GM19438 (cell line): ENCODE results near the gene SMARCC1.
"Not testable (repeated sequence)": the region's sequence is repeated elsewhere in the genome, so short reads cannot be mapped to it uniquely, and the experiment has no call there.

Source experiments
- ATAC-seq: cut with Tn5 transposase; IDR thresholded peaks from one replicate; pipeline ENCODE4 v1.9.1; 2021; ENCODE audit warnings: low read depth; ENCODE audit not compliant: unreplicated experiment

SMARCC1 gene

GRCh38 chr3:47781685-47782445 lies at the start of gene SMARCC1:
Gene SMARCC1, minus strand, starts transcription at chr3:47781893. Its CDS starts 96 bp downstream, at chr3:47781797.
- ATAC-seq: peak; percentile 68

- ATAC-seq: not testable (repeated sequence)
Measured at GRCh38 chr3:47829482-47829881, 47.8 kb upstream of the SMARCC1 start.

DNA sequence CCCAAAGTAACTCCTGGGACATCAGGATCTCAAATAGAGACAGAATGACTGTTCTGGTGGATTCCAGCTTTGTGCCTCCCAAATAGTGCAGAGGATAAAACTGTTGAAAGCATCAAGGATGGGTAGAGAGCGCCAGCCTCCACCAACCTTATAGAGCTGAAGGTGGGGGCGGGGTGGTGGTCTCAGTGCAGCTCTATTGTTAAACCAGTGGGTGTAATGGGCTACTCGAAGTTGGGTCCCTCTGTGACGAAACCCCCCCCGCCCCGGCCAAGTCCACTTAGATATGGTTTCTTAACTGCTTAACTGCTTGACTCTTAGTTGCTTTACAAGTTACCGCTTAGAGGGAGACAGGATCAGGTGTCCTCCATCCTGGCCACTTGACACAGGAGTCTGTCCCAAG lies 43.9 kb upstream of the SMARCC1 start:
- no peak for ATAC-seq

DNA sequence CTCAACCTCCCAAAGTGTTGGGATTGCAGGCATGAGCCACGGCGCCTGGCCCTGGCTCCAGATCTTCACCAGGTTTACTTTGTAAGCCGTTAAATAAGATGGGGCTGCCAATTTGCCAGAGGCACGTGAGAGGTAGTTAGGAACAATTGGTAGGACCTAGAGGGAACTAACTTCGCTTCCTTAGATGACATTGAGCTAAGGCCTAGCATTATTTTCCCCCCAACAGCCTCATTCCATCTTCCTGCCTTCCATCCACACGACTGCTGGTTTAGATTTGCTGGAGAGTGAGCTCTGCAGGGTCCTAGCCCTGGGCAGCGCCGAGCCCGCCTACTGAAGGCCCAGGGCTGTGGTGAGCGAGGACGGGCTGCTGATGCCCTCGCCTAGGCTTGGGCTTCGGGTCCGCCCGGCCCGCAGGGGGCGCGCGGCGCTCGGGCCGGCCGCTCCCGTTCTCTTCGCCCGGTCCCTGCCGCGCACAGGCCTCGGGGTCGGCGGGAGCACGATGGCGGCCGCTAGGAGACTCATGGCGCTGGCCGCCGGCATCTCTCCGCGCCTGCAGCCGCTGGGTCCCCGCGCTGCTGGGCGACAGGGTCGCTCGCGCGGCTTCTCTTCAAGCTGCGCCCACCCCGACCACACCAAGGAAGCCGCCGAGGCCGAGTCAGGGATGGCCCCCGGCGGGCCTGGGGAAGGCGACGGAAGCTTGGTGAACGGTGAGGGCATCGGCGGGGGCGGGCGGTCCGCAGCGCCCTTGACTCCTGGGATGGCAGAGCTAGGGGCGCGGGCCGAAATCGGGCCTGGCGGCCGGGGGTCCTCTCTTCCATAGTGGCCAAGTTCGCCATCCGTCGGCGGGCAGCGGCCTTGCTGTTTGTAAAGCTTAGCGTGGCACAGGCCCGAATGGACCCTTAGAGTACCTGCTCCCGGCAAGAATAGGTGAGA lies 43.1 kb upstream of the SMARCC1 start:
- ATAC-seq: peak; percentile 91

DNA sequence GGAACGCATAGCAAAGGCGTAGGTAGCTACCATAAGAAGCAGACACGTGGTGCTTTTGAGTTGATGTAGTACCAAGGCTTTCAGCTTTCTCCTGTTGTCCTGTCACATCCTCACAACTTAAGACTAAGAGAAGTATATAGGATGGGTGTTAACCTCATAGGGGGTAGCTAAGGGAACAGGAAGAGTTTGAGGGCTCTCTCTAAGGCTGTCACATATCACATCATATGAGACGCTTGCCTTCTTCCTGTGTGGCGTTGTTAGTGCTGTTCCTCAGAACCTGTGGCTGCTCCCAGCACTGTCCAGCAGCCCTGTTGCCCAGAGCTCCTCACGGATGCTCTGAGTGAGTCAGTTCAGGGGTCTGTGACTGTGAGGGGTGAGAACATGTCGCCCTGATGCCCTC lies 35.9 kb upstream of the SMARCC1 start:
- no peak for ATAC-seq

DNA sequence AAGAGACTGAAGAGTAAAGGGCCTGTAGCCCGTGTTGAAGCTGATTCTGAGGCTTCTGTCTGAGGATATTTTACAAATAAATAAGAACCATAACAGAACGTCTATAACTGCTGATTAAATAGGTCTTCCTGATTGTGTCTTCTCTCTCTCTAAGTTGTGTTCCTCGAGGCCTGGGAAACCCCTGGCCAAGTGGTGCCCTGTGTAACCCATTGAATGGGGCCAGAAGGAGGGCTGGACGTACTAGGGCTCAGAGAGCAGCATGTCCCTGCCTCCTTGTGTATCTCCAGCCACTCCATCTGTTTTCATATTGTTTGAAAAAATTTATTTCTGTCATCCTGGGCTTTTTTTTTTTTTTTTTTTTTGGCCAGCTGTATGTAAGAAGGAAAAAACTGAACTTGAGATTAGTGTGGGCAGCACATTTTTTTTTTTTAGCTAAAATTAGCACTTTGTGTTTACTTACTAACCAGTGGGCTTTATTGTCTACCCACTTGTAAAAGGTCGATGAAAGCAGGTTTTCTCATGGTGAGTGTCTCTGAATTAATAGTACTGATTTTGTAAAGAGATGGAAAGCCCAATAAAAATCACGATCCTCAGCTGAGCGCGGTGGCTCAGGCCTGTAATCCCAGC lies 32.0 kb upstream of the SMARCC1 start:
- ATAC-seq: no peak

- no peak for ATAC-seq
Measured at GRCh38 chr3:47804577-47804976, 22.9 kb upstream of the SMARCC1 start.

GRCh38 chr3:47803480-47804025 lies 21.9 kb upstream of the SMARCC1 start:
- no peak for ATAC-seq

DNA sequence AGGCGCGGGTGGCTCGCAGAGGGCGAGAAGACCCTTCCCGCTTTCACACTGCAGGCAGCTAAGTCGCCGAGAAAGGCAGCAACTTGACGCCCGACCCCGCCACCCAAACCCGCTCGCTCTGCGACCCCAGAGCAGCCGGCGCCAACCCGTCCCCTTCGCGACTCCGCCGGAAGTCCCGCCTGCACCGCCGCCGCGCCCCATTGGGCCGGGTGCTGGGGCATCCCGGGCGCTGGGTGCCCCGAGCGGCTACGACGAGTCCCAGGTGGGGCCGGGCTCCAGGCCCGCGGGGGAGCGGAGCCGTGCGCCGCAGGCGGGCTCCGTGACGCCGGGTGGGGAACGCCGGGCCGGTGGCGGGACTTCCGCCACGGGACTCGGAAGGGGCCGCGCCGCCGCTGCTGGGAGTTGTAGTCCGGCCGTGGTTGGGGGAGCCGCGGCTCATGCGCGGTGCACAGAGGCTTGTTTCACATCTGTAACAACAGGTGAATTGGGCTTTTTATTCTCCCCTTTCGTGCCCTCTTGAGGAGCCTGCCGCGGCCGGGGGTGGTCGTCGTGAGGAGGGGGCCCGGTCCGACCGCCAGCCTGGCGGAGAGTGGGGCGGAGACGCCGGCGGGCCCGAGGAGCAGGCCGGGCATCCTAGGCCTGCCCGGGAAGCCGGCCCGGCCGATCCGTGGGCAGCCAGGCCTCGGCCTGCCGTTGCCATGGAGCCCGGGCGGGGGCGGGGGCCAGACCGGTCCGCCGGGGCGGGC lies 21.2 kb upstream of the SMARCC1 start, which contains the start of gene DHX30:
TSS of gene DHX30 (plus strand) at position 405 of the 746 bp plus-strand sequence. CDS start 7,546 bp downstream, outside the sequence.
- peak; percentile 83 for ATAC-seq

DNA sequence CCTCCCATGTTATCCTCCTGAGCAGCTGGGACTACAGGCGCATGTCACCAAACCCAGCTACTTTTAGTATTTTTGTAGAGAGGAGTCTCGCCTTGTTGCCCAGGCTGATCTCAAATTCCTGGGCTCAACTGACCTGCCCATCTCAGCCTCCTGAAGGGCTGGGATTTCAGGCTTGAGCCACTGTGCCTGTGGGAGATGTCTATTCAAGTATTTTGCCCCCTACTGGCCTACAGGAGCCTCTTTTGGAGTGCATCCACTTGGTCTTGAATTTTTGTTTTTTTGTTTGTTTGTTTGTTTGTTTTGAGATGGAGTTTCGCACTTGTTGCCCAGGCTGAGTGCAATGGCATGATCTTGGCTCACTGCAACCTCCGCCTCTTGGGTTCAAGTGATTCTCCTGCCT lies 18.0 kb upstream of the SMARCC1 start:
- ATAC-seq: no peak

DNA sequence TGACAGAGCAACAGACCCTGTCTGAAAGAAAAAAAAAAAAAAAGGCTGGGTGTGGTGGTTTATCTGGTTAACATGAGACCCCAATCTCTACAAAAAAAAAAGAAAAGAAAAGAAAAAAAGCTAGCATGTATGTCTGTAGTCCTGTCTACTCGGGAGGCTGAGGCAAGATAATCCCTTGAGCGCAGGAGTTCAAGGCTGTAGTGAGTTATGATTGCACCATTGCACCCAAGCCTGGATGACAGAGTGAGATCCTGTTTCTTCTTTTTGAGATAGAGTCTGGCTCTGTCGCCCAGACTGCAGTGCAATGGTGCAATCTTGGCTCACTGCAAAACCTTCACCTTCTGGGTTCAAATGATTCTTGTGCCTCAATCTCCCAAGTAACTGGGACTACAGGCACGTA lies 12.9 kb upstream of the SMARCC1 start:
- no peak for ATAC-seq

- no peak for ATAC-seq
Measured at GRCh38 chr3:47792699-47793098, 11.0 kb upstream of the SMARCC1 start.

DNA sequence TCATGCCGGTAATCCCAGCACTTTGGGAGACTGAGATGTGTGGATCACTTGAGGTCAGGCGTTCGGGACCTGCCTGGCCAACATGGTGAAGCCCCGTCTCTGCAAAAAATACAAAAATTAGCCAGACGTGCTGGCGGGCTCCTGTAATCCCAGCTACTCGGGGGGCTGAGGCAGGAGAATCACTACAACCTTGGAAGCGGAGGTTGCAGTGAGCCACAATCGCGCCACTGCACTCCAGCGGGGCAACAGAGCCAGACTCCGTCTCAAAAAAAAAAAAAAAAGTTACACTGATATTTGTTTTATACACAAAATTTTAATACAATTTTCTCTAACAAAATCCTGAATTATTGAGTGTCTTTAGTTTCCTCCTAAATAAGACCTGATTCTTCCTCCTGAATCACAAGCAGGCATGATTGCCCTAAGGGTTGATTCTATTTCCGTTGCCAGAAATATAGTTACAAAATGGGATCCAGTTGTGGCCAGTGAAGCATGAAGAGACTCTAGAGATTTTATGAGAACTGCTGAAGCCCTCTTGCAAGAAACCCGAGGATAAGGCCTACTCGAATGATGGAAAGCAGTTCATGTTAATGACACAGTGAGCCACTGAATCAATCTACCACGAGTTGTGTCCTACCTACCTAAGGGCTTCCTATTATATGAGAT lies 9.6 kb upstream of the SMARCC1 start:
- no peak for ATAC-seq

- no peak for ATAC-seq
Measured at GRCh38 chr3:47783673-47784072, 2.0 kb upstream of the SMARCC1 start.

GRCh38 chr3:47782446-47783308 lies 984 bp upstream of the SMARCC1 start:
- peak; percentile 11 for ATAC-seq

GRCh38 chr3:47780741-47781684 lies 680 bp downstream of the SMARCC1 start:
- ATAC-seq: peak; percentile 18

GRCh38 chr3:47778746-47779145 lies 2.9 kb downstream of the SMARCC1 start:
- ATAC-seq: no peak
